HFF-Myc (cell line): ENCODE measurements around the gene SDK2.

Experiments used
- DNase-seq: peaks from one replicate; pipeline ENCODE4 v3.0.0-alpha.2; 2011; ENCODE audit warnings: low read depth; ENCODE audit errors: extremely low read depth
- H3K4me3 ChIP-seq: replicated peaks from 2 replicates; pipeline ENCODE4 v1.5.1; 2011; ENCODE audit warnings: low read depth, mild to moderate bottlenecking, control low read depth, low read length
- CTCF ChIP-seq: IDR thresholded peaks from 2 replicates; pipeline ENCODE4 v1.5.1; 2012; ENCODE audit warnings: mild to moderate bottlenecking, low read depth, low read length, control low read depth; ENCODE audit errors: missing control alignments

The SDK2 gene

GRCh38 chr17:73642659-73643000, 1.6 kb downstream of the SDK2 start:
- no peak overlapping the region for H3K4me3 ChIP-seq
- TF ChIP-seq CTCF, result no peak
- no peak for DNase-seq

GRCh38 chr17:73641826-73642600, 2.2 kb downstream of the SDK2 start:
- no peak for TF ChIP-seq CTCF
- H3K4me3 ChIP-seq, result no peak overlapping the region
- no peak for DNase-seq

- TF ChIP-seq CTCF, result no peak
- DNase-seq, result no peak
- no peak overlapping the region for H3K4me3 ChIP-seq
Observed at GRCh38 chr17:73640691-73641090, 3.6 kb downstream of the SDK2 start.

- DNase-seq, result no peak
- no peak for TF ChIP-seq CTCF
- H3K4me3 ChIP-seq, result no peak overlapping the region
Observed at GRCh38 chr17:73639932-73640331, 4.3 kb downstream of the SDK2 start.

- H3K4me3 ChIP-seq, result no peak overlapping the region
- no peak for DNase-seq
- TF ChIP-seq CTCF, result no peak
Observed at GRCh38 chr17:73639322-73639721, 4.9 kb downstream of the SDK2 start.

- no peak overlapping the region for H3K4me3 ChIP-seq
- no peak for DNase-seq
- TF ChIP-seq CTCF, result no peak
Observed at GRCh38 chr17:73638556-73638955, 5.7 kb downstream of the SDK2 start.

- no peak for DNase-seq
- no peak for TF ChIP-seq CTCF
- no peak overlapping the region for H3K4me3 ChIP-seq
Observed at GRCh38 chr17:73637866-73638265, 6.4 kb downstream of the SDK2 start.
